Upper lobe of left lung (tissue), 4 donors: ENCODE data around the gene PKDCC.

ENCODE experiments used
- EP300 ChIP-seq, 4 donors: sonication (generic); formaldehyde crosslinking; IDR thresholded peaks; one replicate each; pipeline ENCODE4 v1.5.1; 2017; ENCODE audit warnings: antibody characterized with exemption in 4 of 4, control low read depth in 2 of 4
- POLR2A ChIP-seq, 4 donors: fragments of 450-650 bp; IDR thresholded peaks; one replicate each; pipeline ENCODE4 v1.5.1; 2016 to 2017; ENCODE audit warnings: antibody characterized with exemption in 4 of 4, mild to moderate bottlenecking in 2 of 4
- TF ChIP-seq, protein P1 (sequence below), 6 experiments: fragments of 450-650 bp in 4 of 6; fragments of 200-600 bp in 2 of 6; sonication (generic) in 2 of 6; IDR thresholded peaks; one replicate each; pipeline ENCODE4 v1.5.1; 2016 to 2019; ENCODE audit warnings: antibody characterized with exemption in 6 of 6

DNA sequence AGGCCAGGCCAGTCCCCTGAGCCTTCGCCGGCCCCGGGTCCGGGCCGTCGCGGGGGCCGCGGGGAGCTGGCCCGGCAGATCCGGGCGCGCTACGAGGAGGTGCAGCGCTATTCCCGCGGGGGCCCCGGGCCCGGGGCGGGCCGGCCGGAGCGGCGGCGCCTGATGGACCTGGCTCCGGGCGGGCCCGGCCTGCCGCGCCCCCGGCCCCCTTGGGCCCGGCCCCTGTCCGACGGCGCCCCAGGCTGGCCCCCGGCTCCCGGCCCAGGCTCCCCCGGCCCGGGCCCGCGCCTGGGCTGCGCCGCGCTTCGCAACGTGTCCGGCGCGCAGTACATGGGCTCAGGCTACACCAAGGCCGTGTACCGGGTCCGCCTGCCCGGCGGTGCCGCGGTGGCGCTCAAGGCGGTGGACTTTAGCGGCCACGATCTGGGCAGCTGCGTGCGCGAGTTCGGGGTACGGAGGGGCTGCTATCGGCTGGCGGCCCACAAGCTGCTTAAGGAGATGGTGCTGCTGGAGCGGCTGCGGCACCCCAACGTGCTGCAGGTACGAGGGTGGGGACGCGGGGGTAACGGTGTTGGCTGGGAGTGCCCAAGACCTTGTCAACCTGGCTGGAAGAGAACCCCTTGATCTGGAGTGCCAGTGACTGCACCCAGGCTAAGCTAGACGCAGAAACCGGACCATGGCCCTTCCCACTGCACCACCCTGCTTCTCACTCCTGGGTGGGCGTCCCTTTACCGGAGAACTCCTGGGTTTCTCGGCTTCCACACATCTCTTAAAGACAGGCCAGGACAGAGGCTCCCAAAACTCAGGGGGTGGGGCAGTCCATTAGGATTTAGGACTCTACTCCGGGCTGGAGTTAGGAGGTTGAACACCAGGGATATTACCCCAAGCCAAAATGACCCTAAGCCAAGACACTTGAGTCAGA lies 739 bp downstream of the PKDCC start:
- TF ChIP-seq, protein P1, sequence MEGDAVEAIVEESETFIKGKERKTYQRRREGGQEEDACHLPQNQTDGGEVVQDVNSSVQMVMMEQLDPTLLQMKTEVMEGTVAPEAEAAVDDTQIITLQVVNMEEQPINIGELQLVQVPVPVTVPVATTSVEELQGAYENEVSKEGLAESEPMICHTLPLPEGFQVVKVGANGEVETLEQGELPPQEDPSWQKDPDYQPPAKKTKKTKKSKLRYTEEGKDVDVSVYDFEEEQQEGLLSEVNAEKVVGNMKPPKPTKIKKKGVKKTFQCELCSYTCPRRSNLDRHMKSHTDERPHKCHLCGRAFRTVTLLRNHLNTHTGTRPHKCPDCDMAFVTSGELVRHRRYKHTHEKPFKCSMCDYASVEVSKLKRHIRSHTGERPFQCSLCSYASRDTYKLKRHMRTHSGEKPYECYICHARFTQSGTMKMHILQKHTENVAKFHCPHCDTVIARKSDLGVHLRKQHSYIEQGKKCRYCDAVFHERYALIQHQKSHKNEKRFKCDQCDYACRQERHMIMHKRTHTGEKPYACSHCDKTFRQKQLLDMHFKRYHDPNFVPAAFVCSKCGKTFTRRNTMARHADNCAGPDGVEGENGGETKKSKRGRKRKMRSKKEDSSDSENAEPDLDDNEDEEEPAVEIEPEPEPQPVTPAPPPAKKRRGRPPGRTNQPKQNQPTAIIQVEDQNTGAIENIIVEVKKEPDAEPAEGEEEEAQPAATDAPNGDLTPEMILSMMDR (IDR thresholded peaks at IDR 0.05): no peak
- TF ChIP-seq POLR2A (IDR thresholded peaks at IDR 0.05) (no peak), EP300 (IDR thresholded peaks at IDR 0.05) (no peak)
